ENCODE data around the gene DEXI.

The DEXI gene

GRCh38 chr16:10896723-10897122, 45.5 kb downstream of the DEXI start:
- no peak for DNase-seq (ENCODE audit: low spot score)
- TF ChIP-seq CTCF (IDR thresholded peaks at IDR 0.05; ENCODE audit: extremely low read depth, missing control alignments) = no peak

GRCh38 chr16:10896165-10896564, 46.1 kb downstream of the DEXI start:
- no peak for TF ChIP-seq CTCF (IDR thresholded peaks at IDR 0.05; ENCODE audit: extremely low read depth, missing control alignments)
- DNase-seq (ENCODE audit: low spot score) = no peak

GRCh38 chr16:10895053-10895946, 47.0 kb downstream of the DEXI start:
- DNase-seq (ENCODE audit: low spot score) = peak; percentile 51
- TF ChIP-seq CTCF (IDR thresholded peaks at IDR 0.05; ENCODE audit: extremely low read depth, missing control alignments) = no peak

GRCh38 chr16:10892782-10893318, 49.4 kb downstream of the DEXI start:
- TF ChIP-seq CTCF (IDR thresholded peaks at IDR 0.05; ENCODE audit: extremely low read depth, missing control alignments) = no peak
- DNase-seq (ENCODE audit: low spot score) = no peak

GRCh38 chr16:10889855-10890254, 52.4 kb downstream of the DEXI start:
- DNase-seq (ENCODE audit: low spot score) = no peak
- TF ChIP-seq CTCF (IDR thresholded peaks at IDR 0.05; ENCODE audit: extremely low read depth, missing control alignments) = no peak

GRCh38 chr16:10888320-10888937, 53.8 kb downstream of the DEXI start:
- TF ChIP-seq CTCF (IDR thresholded peaks at IDR 0.05; ENCODE audit: extremely low read depth, missing control alignments) = no peak
- DNase-seq (ENCODE audit: low spot score) = no peak

- TF ChIP-seq CTCF (IDR thresholded peaks at IDR 0.05; ENCODE audit: extremely low read depth, missing control alignments) = no peak
- DNase-seq (ENCODE audit: low spot score) = no peak
Observed at GRCh38 chr16:10885246-10885645, 57.0 kb downstream of the DEXI start.

Measured in GM20000 (cell line).